DOHH2 (cell line): ENCODE data around the gene COL6A5.

ENCODE experiments used
- CTCF ChIP-seq: fragments of 200-600 bp; sonication (generic); IDR thresholded peaks from one replicate; pipeline ENCODE4 v1.5.1; 2014; ENCODE audit warnings: antibody characterized with exemption, mild to moderate bottlenecking, low read depth, low read length; ENCODE audit not compliant: poor library complexity, severe bottlenecking
- EZH2phosphoT487 ChIP-seq: fragments of 200-600 bp; sonication (generic); IDR thresholded peaks from 2 replicates; pipeline ENCODE4 v1.6.1; 2017; ENCODE audit warnings: borderline replicate concordance, mild to moderate bottlenecking, antibody characterized with exemption, low read length, moderate library complexity, mixed read lengths

GRCh38 chr3:130473416-130473815, 127.9 kb downstream of the COL6A5 start:
- TF ChIP-seq CTCF: no peak
- TF ChIP-seq EZH2phosphoT487: no peak
